Measurements from ENCODE around the gene RNF167. TPM values are rescaled to one million over a fixed set of nuclear protein-coding genes. Genes with fewer than 3 reads are reported as not detected.

RNF167 gene
- polyA plus RNA-seq, 1 donor from 2014 or later = 64.1 TPM

GRCh38 chr17:4897198-4897687 lies 42.8 kb upstream of the RNF167 start:
- no peaks in the 10 kb centered on the region for H3F3A ChIP-seq (ENCODE audit: insufficient read depth, low read length, poor library complexity, severe bottlenecking)
- no peaks in the 10 kb centered on the region for H3K36me3 ChIP-seq (ENCODE audit: insufficient read depth, low read length)

GRCh38 chr17:4897785-4898184 lies 42.3 kb upstream of the RNF167 start:
- H3K9me3 ChIP-seq (ENCODE audit: low read length) = no peaks in the 10 kb centered on the region
- H3K79me2 ChIP-seq (replicated peaks; ENCODE audit: insufficient read depth, low read length) = no peaks in the 10 kb centered on the region
- no peaks in the 10 kb centered on the region for H3F3A ChIP-seq (ENCODE audit: insufficient read depth, low read length, poor library complexity, severe bottlenecking)
- no peak overlapping the region for H2AFZ ChIP-seq (ENCODE audit: low read depth, low read length)
- no peaks in the 10 kb centered on the region for H4K20me1 ChIP-seq (ENCODE audit: insufficient read depth)
- H3K9me2 ChIP-seq (ENCODE audit: insufficient read depth, low read length) = no peaks in the 10 kb centered on the region
- no peak overlapping the region for H3K9ac ChIP-seq (ENCODE audit: low read length)
- no peak overlapping the region for H3K27ac ChIP-seq (ENCODE audit: low read length)
- no peaks in the 10 kb centered on the region for H3K27me3 ChIP-seq (ENCODE audit: insufficient read depth, low read depth, low read length)
- H3K36me3 ChIP-seq (ENCODE audit: insufficient read depth, low read length) = no peaks in the 10 kb centered on the region
- TF ChIP-seq RAD21 (conservative IDR thresholded peaks at IDR 0.05) (no peak), EP300 (conservative IDR thresholded peaks at IDR 0.05; ENCODE audit: poor library complexity, severe bottlenecking) (no peak), REST (IDR thresholded peaks at IDR 0.05; ENCODE audit: borderline replicate concordance) (no peak), TAF1 (IDR thresholded peaks at IDR 0.05; ENCODE audit: low read depth) (no peak), POLR2AphosphoS5 (IDR thresholded peaks at IDR 0.05) (no peak)
- TF ChIP-seq, protein P1, sequence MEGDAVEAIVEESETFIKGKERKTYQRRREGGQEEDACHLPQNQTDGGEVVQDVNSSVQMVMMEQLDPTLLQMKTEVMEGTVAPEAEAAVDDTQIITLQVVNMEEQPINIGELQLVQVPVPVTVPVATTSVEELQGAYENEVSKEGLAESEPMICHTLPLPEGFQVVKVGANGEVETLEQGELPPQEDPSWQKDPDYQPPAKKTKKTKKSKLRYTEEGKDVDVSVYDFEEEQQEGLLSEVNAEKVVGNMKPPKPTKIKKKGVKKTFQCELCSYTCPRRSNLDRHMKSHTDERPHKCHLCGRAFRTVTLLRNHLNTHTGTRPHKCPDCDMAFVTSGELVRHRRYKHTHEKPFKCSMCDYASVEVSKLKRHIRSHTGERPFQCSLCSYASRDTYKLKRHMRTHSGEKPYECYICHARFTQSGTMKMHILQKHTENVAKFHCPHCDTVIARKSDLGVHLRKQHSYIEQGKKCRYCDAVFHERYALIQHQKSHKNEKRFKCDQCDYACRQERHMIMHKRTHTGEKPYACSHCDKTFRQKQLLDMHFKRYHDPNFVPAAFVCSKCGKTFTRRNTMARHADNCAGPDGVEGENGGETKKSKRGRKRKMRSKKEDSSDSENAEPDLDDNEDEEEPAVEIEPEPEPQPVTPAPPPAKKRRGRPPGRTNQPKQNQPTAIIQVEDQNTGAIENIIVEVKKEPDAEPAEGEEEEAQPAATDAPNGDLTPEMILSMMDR (IDR thresholded peaks at IDR 0.05; ENCODE audit: poor library complexity, severe bottlenecking) = no peak
- H3K4me3 ChIP-seq (ENCODE audit: low read length) = no peak overlapping the region
- H3K4me2 ChIP-seq (ENCODE audit: low read length) = no peak overlapping the region

More at GRCh38 chr17:4897198-4897687, 42.8 kb upstream of the RNF167 start:
- H2AFZ ChIP-seq (ENCODE audit: low read depth, low read length) = no peak overlapping the region
- H3K27ac ChIP-seq (ENCODE audit: low read length) = no peak overlapping the region
- no peaks in the 10 kb centered on the region for H3K9me3 ChIP-seq (ENCODE audit: low read length)
- TF ChIP-seq REST (IDR thresholded peaks at IDR 0.05; ENCODE audit: borderline replicate concordance) = no peak
- no peak for TF ChIP-seq MXI1 (conservative IDR thresholded peaks at IDR 0.05; ENCODE audit: poor library complexity, severe bottlenecking)
- TF ChIP-seq POLR2AphosphoS5 (IDR thresholded peaks at IDR 0.05) = no peak
- TF ChIP-seq TAF1 (IDR thresholded peaks at IDR 0.05; ENCODE audit: low read depth) = no peak
- TF ChIP-seq RAD21 (conservative IDR thresholded peaks at IDR 0.05) = no peak
- TF ChIP-seq, protein P1 (IDR thresholded peaks at IDR 0.05; ENCODE audit: poor library complexity, severe bottlenecking) = no peak
- no peak for TF ChIP-seq EZH2 (IDR thresholded peaks at IDR 0.05; ENCODE audit: borderline replicate concordance, insufficient read depth, low read length, poor library complexity, severe bottlenecking)
- no peak for TF ChIP-seq SMC3 (conservative IDR thresholded peaks at IDR 0.05; ENCODE audit: poor library complexity)
- no peak overlapping the region for H3K4me2 ChIP-seq (ENCODE audit: low read length)
- no peaks in the 10 kb centered on the region for H4K20me1 ChIP-seq (ENCODE audit: insufficient read depth)
- H3K27me3 ChIP-seq (ENCODE audit: insufficient read depth, low read depth, low read length) = no peaks in the 10 kb centered on the region
- H3K9me2 ChIP-seq (ENCODE audit: insufficient read depth, low read length) = no peaks in the 10 kb centered on the region
- no peak overlapping the region for H3K4me3 ChIP-seq (ENCODE audit: low read length)
- H3K9ac ChIP-seq (ENCODE audit: low read length) = no peak overlapping the region
- no peaks in the 10 kb centered on the region for H3K79me2 ChIP-seq (replicated peaks; ENCODE audit: insufficient read depth, low read length)
